Measurements from ENCODE around the gene DZIP1L. TPM values are rescaled to one million over a fixed set of nuclear protein-coding genes. Genes with fewer than 3 reads are reported as not detected.

The DZIP1L gene
- total and polyA plus RNA-seq, 7 donors = 1.2 to 33.0 (median 16.8) TPM; not detected in 1

GRCh38 chr3:138062037-138062436 lies 53.4 kb downstream of the DZIP1L start:
- 84 to 86% methylated on average over 2 of the region's 2 CpGs for WGBS, 2 donors
- TF ChIP-seq POLR2AphosphoS5 (IDR thresholded peaks at IDR 0.05) = no peak
- no peak for TF ChIP-seq POLR2A (IDR thresholded peaks at IDR 0.05)
- no peak for TF ChIP-seq EP300 (IDR thresholded peaks at IDR 0.05)
- no peak for DNase-seq
- Histone ChIP-seq H3K9me3 (no peaks in the 10 kb centered on the region), H3K27ac (no peak overlapping the region), H3K27me3 (no peaks in the 10 kb centered on the region), H3K36me3 (peaks cover 18 to 53% (median 26%) of the 10 kb centered on the region in 4 donors), H3K4me3 (no peak overlapping the region), H3K4me1 (peaks cover 0 to 17% (median 12%) of the 10 kb centered on the region in 4 donors)
- intact Hi-C loops (cut with DNase I) = no loop called here

GRCh38 chr3:138060792-138061191 lies 54.6 kb downstream of the DZIP1L start:
- Histone ChIP-seq H3K4me3 (no peak overlapping the region), H3K4me1 (peaks cover 0 to 17% (median 12%) of the 10 kb centered on the region in 4 donors), H3K36me3 (peaks cover 8 to 41% (median 17%) of the 10 kb centered on the region in 4 donors), H3K9me3 (no peaks in the 10 kb centered on the region), H3K27ac (no peak overlapping the region), H3K27me3 (no peaks in the 10 kb centered on the region)
- intact Hi-C loops (cut with DNase I) = no loop called here
- no peak for DNase-seq
- WGBS, 2 donors = 38 to 41% methylated on average over 2 of the region's 2 CpGs
- TF ChIP-seq EP300 (IDR thresholded peaks at IDR 0.05) = no peak
- TF ChIP-seq POLR2AphosphoS5 (IDR thresholded peaks at IDR 0.05) = no peak
- no peak for TF ChIP-seq POLR2A (IDR thresholded peaks at IDR 0.05)
- TF ChIP-seq CTCF (IDR thresholded peaks at IDR 0.05) = no peak

GRCh38 chr3:138059261-138059660 lies 56.1 kb downstream of the DZIP1L start:
- no peak overlapping the region for H3K4me3 ChIP-seq
- no peaks in the 10 kb centered on the region for H3K9me3 ChIP-seq
- peak overlapping the region in 1 of 4 donors; percentile 28 for H3K27ac ChIP-seq
- no peak for TF ChIP-seq EP300 (IDR thresholded peaks at IDR 0.05)
- peak in 1 of 4 donors; percentile 5 for TF ChIP-seq POLR2AphosphoS5 (IDR thresholded peaks at IDR 0.05)
- H3K36me3 ChIP-seq = peaks cover 0 to 26% (median 6%) of the 10 kb centered on the region in 4 donors
- peaks cover 0 to 17% (median 12%) of the 10 kb centered on the region in 4 donors for H3K4me1 ChIP-seq
- intact Hi-C loops (cut with DNase I) = no loop called here
- H3K27me3 ChIP-seq = no peaks in the 10 kb centered on the region
- no peak for DNase-seq

GRCh38 chr3:138057384-138057783 lies 58.0 kb downstream of the DZIP1L start:
- intact Hi-C loops (cut with DNase I) = no loop called here
- Histone ChIP-seq H3K4me1 (peaks cover 0 to 12% (median 10%) of the 10 kb centered on the region in 4 donors), H3K27me3 (no peaks in the 10 kb centered on the region), H3K4me3 (no peak overlapping the region), H3K36me3 (peaks cover 0 to 10% (median 0%) of the 10 kb centered on the region in 4 donors), H3K9me3 (no peaks in the 10 kb centered on the region), H3K27ac (no peak overlapping the region)
- TF ChIP-seq POLR2AphosphoS5 (IDR thresholded peaks at IDR 0.05) (no peak), CTCF (IDR thresholded peaks at IDR 0.05) (no peak), POLR2A (IDR thresholded peaks at IDR 0.05) (no peak), EP300 (IDR thresholded peaks at IDR 0.05) (no peak)
- 88 to 89% methylated on average over 3 of the region's 3 CpGs for WGBS, 2 donors
- DNase-seq = no peak

- intact Hi-C loops (cut with DNase I) = no loop called here
- H3K4me3 ChIP-seq = no peak overlapping the region
- no peak for DNase-seq
- no peaks in the 10 kb centered on the region for H3K27me3 ChIP-seq
- H3K27ac ChIP-seq = no peak overlapping the region
- no peak for TF ChIP-seq POLR2AphosphoS5 (IDR thresholded peaks at IDR 0.05)
- no peak for TF ChIP-seq CTCF (IDR thresholded peaks at IDR 0.05)
- no peak for TF ChIP-seq POLR2A (IDR thresholded peaks at IDR 0.05)
- no peak for TF ChIP-seq EP300 (IDR thresholded peaks at IDR 0.05)
- peaks cover 0 to 4% (median 2%) of the 10 kb centered on the region in 4 donors for H3K4me1 ChIP-seq
- no peaks in the 10 kb centered on the region for H3K9me3 ChIP-seq
- 92 to 97% methylated on average over 1 of the region's 1 CpG for WGBS, 2 donors
- H3K36me3 ChIP-seq = no peaks in the 10 kb centered on the region
Observed at GRCh38 chr3:138054057-138054456, 61.4 kb downstream of the DZIP1L start.
